Measurements from ENCODE around the gene LRRFIP2. TPM values are rescaled to one million over a fixed set of nuclear protein-coding genes. Genes with fewer than 3 reads are reported as not detected.
"Not testable (repeated sequence)": the region's sequence is repeated elsewhere in the genome, so short reads cannot be mapped to it uniquely, and the experiment has no call there.

The LRRFIP2 gene
- total and polyA plus RNA-seq, 2 donors: 30.0 to 51.0 TPM

DNA sequence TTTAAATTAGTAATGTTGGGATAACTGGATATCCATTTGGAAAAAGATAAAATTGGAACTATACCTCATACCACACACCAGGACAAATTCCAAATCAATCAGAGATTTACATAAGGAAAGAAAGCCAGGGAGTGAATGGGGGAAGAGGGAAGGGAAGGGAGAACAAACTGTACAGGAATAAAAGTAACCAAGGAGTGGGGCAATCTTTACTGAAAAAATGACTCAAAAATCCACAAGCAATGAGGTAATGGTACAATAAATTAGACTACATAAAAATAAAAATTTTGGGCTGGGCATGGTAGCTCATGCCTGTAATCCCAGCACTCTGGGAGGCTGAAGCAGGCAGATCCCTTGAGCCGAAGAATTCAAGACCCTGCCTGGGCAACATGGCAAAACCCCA is 98.4 kb downstream of the LRRFIP2 start:
- 94% methylated on average over 1 of the region's 1 CpG for WGBS
- DNase-seq (ENCODE audit: extremely low spot score): no peak
- no peaks in the 10 kb centered on the region for H3K4me1 ChIP-seq (ENCODE audit: insufficient read depth)
- H3K36me3 ChIP-seq (ENCODE audit: insufficient read depth): peaks cover 2% of the 10 kb centered on the region
- H3K27ac ChIP-seq (ENCODE audit: low read depth): no peak overlapping the region
- H3K4me3 ChIP-seq (ENCODE audit: low read depth, low read length): no peak overlapping the region

DNA sequence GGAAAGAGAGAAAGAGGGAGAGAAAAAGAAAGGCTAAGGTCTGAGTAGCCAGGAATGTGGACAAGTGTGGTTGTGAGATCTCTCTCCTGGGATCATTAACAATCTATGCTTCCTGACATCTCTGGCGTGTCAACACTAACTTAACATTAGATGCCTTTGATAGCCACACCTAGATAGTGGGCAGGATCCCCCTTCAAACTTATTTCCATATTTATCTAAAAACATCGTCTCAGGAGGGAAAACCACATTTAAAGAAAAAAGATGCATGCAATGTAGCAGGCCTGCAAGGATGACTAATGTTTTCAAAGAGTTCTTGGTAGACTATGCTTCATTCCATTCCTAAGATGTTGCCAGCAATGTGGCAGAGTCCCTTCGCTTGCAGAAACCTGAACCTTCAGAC is 100.2 kb downstream of the LRRFIP2 start:
- no peak overlapping the region for H3K4me3 ChIP-seq (ENCODE audit: low read depth, low read length)
- peaks cover 3% of the 10 kb centered on the region for H3K36me3 ChIP-seq (ENCODE audit: insufficient read depth)
- no peak for DNase-seq (ENCODE audit: extremely low spot score)
- 56% methylated on average over 3 of the region's 3 CpGs for WGBS
- no peak overlapping the region for H3K27ac ChIP-seq (ENCODE audit: low read depth)
- H3K4me1 ChIP-seq (ENCODE audit: insufficient read depth): no peaks in the 10 kb centered on the region

DNA sequence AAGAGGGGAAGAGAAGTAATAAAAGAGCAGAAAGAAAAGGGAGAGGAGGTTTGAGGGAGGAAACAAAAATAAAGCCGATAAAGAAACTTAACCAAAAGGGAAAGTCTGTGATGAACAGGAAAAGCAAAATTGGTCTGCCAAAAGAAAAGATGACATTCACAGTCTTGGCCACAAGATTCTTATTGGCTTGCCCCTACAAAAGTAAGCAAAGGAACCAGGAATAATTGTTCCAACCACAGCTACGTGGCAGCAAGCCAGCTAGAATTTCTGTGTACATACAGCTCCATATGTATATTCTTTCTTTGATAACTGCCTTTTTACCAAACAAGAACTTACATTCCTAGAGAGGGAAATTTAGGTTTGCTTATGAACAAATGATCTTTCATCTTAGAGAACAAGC is 101.5 kb downstream of the LRRFIP2 start:
- DNase-seq (ENCODE audit: extremely low spot score): peak; percentile 31
- Histone ChIP-seq H3K27ac (ENCODE audit: low read depth) (no peak overlapping the region), H3K36me3 (ENCODE audit: insufficient read depth) (peaks cover 3% of the 10 kb centered on the region), H3K4me1 (ENCODE audit: insufficient read depth) (no peaks in the 10 kb centered on the region), H3K4me3 (ENCODE audit: low read depth, low read length) (no peak overlapping the region)
- 13% methylated on average over 2 of the region's 2 CpGs for WGBS

DNA sequence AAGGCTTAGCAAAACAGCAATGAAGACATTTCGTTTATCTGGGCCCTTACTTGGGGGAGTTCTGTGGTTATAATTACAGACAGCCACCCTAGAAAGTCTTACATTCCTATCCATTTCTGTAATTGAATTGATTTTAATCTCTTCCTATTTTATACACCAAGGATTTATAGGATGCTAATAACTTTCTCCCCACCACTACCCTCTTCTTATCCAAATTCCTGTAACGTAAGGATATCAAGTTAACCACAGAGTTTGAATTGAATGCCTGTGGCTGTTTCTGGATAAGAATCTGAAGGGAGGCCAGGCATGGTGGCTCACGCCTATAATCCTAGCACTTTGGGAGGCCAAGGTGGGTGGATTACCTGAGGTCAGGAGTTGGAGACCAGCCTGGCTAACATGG is 102.5 kb downstream of the LRRFIP2 start:
- WGBS: 86% methylated on average over 3 of the region's 3 CpGs
- Histone ChIP-seq H3K27ac (ENCODE audit: low read depth) (no peak overlapping the region), H3K4me3 (ENCODE audit: low read depth, low read length) (no peak overlapping the region), H3K4me1 (ENCODE audit: insufficient read depth) (no peaks in the 10 kb centered on the region), H3K36me3 (ENCODE audit: insufficient read depth) (peaks cover 1% of the 10 kb centered on the region)
- DNase-seq (ENCODE audit: extremely low spot score): no peak

DNA sequence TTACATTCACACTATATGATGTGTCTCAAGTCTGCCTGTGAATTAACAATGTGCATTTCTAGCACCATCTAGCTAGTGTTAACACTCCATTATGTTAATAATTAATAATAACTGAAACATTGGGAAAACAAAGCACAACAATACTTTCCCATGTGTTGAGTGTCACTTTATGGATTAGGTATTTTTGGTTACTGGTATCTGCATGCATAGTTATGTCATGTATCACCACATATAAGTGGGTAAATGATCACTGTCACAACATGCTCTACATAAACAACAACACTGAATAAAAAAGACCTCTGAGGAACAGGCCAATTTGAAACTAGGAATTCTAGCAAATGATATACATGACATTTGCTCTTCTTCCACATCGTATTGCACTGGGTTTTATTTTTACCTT is 106.4 kb downstream of the LRRFIP2 start:
- WGBS: 89% methylated on average over 1 of the region's 1 CpG
- DNase-seq (ENCODE audit: extremely low spot score): no peak
- H3K4me3 ChIP-seq (ENCODE audit: low read depth, low read length): no peak overlapping the region
- H3K36me3 ChIP-seq (ENCODE audit: insufficient read depth): peaks cover 1% of the 10 kb centered on the region
- no peaks in the 10 kb centered on the region for H3K4me1 ChIP-seq (ENCODE audit: insufficient read depth)
- no peak overlapping the region for H3K27ac ChIP-seq (ENCODE audit: low read depth)

DNA sequence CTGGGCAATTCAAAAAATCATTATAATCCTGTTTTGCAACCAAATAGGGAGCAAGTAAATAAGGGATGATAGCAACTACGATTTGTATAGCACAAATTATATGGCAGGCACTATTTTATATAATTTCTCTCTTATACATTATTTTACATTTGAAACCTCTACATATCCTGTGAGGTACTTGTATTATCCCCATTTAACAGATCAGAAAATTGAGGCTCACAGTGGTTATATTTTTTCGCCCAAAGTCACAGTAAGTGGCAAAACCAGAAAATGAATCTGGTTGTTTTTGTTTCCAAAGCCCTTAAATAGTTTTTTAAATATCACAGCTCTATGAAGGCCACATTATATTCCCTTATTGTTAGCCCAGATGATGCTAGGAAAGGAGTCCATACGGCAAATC is 106.8 kb downstream of the LRRFIP2 start:
- Histone ChIP-seq H3K36me3 (ENCODE audit: insufficient read depth) (peaks cover 1% of the 10 kb centered on the region), H3K4me1 (ENCODE audit: insufficient read depth) (no peaks in the 10 kb centered on the region), H3K4me3 (ENCODE audit: low read depth, low read length) (no peak overlapping the region), H3K27ac (ENCODE audit: low read depth) (no peak overlapping the region)
- DNase-seq (ENCODE audit: extremely low spot score): no peak
- WGBS: 97% methylated on average over 3 of the region's 3 CpGs

DNA sequence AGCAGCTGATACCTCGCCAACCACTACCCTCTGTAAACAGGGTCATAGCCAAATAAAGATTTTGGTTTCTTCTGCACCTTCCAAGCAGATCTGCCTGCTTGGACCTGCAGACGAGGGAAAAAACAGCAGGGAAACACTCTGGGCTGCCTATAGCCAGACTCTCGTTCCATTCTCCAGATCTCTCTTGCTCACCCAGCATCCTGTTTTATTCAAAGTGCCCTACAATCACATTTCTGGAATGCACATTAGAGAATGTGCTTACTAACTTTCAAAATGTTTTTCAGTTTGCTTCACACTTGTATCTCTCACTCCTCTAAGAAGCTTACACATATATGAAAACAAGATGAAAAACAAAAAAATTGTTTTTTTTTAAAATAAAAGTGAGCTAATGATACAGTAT is 109.6 kb downstream of the LRRFIP2 start:
- H3K4me3 ChIP-seq (ENCODE audit: low read depth, low read length): no peak overlapping the region
- no peak overlapping the region for H3K27ac ChIP-seq (ENCODE audit: low read depth)
- DNase-seq (ENCODE audit: extremely low spot score): no peak
- H3K36me3 ChIP-seq (ENCODE audit: insufficient read depth): peaks cover 1% of the 10 kb centered on the region
- no peaks in the 10 kb centered on the region for H3K4me1 ChIP-seq (ENCODE audit: insufficient read depth)
- 94% methylated on average over 3 of the region's 3 CpGs for WGBS

DNA sequence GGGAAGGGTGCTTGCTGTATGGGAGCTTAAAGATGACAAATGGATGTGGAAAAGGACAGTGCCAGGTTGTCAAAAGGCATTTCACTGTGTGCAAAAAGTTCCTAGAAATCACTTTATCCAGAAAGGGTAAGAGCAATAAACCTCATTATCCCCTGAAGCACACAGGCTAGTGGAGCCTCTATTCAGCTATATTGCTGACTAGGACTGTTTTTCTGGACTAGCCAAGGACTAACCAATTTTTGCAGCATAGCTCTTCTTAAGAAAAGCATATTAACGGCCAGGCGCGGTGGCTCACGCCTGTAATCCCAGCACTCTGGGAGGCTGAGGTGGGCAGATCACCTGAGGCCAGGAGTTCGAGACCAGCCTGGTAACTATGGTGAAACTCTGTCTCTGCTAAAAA is 116.3 kb downstream of the LRRFIP2 start:
- 95% methylated on average over 5 of the region's 5 CpGs for WGBS
- Histone ChIP-seq H3K4me1 (ENCODE audit: insufficient read depth) (no peaks in the 10 kb centered on the region), H3K27ac (ENCODE audit: low read depth) (no peak overlapping the region), H3K36me3 (ENCODE audit: insufficient read depth) (peaks cover 3% of the 10 kb centered on the region), H3K4me3 (ENCODE audit: low read depth, low read length) (no peak overlapping the region)
- no peak for DNase-seq (ENCODE audit: extremely low spot score)

DNA sequence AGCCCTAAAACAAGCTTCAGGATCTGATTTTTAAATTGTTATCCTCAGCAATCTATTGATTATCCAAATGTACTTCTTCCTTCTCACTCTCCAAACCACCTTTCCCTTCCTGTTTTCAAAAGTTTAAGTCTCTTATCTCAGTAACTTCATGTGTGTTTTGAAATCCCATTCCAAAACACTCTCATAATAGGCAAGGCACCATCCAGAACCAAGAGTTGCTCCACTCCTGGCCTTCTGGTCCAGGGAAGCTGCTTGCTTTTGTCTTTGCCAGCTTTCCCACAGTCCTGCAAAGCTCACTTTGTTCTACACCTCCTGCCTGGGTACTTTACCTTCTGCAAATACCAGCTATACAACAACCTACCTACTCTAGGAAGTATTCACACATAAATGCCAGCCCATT is 117.6 kb downstream of the LRRFIP2 start:
- Histone ChIP-seq H3K4me1 (ENCODE audit: insufficient read depth) (no peaks in the 10 kb centered on the region), H3K36me3 (ENCODE audit: insufficient read depth) (peaks cover 3% of the 10 kb centered on the region), H3K27ac (ENCODE audit: low read depth) (no peak overlapping the region), H3K4me3 (ENCODE audit: low read depth, low read length) (no peak overlapping the region)
- no peak for DNase-seq (ENCODE audit: extremely low spot score)

DNA sequence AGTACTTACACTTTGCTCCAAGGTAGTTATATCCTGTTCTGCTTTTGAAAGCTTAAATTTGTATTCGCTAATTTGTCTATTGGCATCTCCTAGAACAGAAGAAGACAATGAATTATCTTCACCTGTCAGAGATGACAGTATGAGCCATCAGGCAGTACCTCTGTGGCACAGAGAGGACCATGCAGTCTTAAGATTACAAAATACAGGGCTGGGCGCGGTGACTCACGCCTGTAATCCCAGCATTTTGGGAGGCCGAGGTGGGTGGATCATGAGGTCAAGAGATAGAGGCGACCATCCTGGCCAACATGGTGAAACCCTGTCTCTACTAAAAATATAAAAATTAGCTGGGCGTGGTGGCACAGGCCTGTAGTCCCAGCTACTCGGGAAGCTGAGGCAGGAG is 119.3 kb downstream of the LRRFIP2 start:
- H3K36me3 ChIP-seq (ENCODE audit: insufficient read depth); H3K4me1 ChIP-seq (ENCODE audit: insufficient read depth): not testable (repeated sequence)
- 94% methylated on average over 8 of the region's 8 CpGs for WGBS

DNA sequence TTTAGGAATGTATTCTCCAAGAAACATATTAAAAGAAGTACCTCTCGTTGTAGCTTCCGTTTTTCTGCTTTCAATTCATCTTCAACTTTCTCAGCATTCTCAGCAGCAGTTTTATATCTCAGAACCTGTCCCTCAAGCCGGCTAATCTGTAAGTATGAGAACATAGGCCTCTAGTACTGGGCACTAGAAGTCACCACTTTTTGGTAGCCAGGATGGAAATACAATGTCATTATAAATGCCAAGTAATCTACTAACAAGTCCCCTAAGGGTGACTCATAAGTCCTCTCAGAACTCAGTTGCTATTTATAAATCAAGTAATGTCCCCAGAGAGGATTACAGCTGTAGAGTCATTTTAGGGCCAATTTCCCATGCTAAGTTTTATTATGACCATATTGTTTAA is 120.0 kb downstream of the LRRFIP2 start:
- no peak overlapping the region for H3K4me3 ChIP-seq (ENCODE audit: low read depth, low read length)
- H3K36me3 ChIP-seq (ENCODE audit: insufficient read depth): peaks cover 3% of the 10 kb centered on the region
- no peaks in the 10 kb centered on the region for H3K4me1 ChIP-seq (ENCODE audit: insufficient read depth)
- WGBS: 35% methylated on average over 3 of the region's 3 CpGs
- no peak for DNase-seq (ENCODE audit: extremely low spot score)
- H3K27ac ChIP-seq (ENCODE audit: low read depth): no peak overlapping the region

More for the DNA sequence above, 119.3 kb downstream of the LRRFIP2 start:
- H3K4me3 ChIP-seq (ENCODE audit: low read depth, low read length); H3K27ac ChIP-seq (ENCODE audit: low read depth); DNase-seq (ENCODE audit: extremely low spot score): not testable (repeated sequence)

DNA sequence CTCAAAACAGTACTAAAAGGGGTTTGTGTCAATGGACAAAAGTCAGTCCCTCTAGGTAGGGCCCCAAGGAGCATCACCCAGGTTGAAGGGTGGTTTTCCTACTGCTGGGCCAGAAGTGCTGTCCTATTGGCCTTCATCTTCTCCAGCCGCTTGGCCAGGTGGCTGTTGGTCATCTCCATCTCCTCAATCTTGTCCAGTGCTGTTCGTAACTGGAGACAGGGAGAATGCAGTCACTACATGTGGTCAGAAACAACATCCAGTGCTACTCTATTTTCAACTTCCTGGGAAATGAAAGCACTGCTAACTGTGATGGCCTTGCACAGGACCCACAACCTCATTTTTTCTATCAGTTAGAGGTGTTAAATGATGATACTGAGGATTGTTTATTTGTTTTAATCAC is 120.6 kb downstream of the LRRFIP2 start:
- 94% methylated on average over 2 of the region's 2 CpGs for WGBS
- Histone ChIP-seq H3K27ac (ENCODE audit: low read depth) (no peak overlapping the region), H3K4me3 (ENCODE audit: low read depth, low read length) (no peak overlapping the region), H3K36me3 (ENCODE audit: insufficient read depth) (peaks cover 7% of the 10 kb centered on the region), H3K4me1 (ENCODE audit: insufficient read depth) (no peaks in the 10 kb centered on the region)
- no peak for DNase-seq (ENCODE audit: extremely low spot score)

DNA sequence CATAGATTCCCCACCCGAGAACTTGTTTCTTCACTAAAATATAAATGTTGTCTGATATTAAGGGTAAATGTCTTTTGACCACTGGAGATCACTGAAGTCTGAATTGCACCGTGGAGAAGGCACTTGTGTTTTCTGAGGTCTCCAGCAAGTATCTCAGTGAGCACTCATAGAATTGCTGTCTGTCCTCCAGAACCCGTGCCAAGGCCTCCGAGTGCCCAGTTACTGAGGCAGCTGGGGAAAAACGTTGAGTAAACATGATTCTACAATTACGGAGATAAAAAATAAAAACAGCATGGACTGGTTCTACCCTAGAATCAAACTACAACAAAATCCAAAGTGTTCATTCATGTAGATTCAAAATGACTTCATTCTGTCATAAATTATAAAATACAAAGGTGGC is 121.0 kb downstream of the LRRFIP2 start:
- Histone ChIP-seq H3K4me1 (ENCODE audit: insufficient read depth) (no peaks in the 10 kb centered on the region), H3K4me3 (ENCODE audit: low read depth, low read length) (no peak overlapping the region), H3K36me3 (ENCODE audit: insufficient read depth) (peaks cover 7% of the 10 kb centered on the region), H3K27ac (ENCODE audit: low read depth) (no peak overlapping the region)
- 66% methylated on average over 6 of the region's 6 CpGs for WGBS
- DNase-seq (ENCODE audit: extremely low spot score): no peak

DNA sequence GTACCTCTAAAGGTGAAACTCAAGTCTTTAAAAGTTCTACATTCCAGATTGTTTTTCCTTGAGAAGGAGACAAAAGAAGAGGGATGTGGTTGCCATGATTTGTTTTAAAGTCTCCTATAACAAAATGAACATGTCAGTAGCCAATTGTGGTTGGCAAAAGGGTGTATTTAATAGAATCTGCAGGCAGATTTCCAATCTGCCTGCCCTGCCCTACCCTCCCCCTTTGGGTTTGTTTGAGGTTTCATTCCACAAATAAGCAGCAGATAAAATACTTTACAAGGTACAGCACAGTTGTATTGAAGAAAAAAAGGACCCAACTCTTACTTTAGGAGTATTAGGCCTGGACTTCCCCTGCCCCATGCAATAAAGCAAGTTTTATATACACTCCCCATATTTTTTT is 121.5 kb downstream of the LRRFIP2 start:
- no peak overlapping the region for H3K4me3 ChIP-seq (ENCODE audit: low read depth, low read length)
- peaks cover 7% of the 10 kb centered on the region for H3K36me3 ChIP-seq (ENCODE audit: insufficient read depth)
- no peak overlapping the region for H3K27ac ChIP-seq (ENCODE audit: low read depth)
- H3K4me1 ChIP-seq (ENCODE audit: insufficient read depth): no peaks in the 10 kb centered on the region
- no peak for DNase-seq (ENCODE audit: extremely low spot score)

DNA sequence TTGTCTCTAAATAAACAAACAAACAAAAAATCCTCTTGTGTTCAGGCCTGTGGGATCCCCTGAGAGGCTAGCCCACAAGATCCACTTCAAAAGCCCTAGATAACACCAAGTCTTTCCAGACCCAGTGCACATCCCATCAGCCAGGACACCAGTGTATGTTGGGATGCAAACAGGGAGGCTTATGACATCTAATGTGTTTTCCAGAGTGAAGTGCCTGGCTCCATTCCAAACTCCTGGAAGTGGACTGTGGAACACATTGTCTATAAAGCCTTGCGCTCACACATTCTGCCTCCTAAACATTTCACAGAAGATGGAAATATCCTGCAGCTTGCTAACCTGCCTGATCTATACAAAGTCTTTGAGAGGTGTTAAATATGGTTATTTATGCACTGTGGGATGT is 124.1 kb downstream of the LRRFIP2 start:
- H3K4me1 ChIP-seq (ENCODE audit: insufficient read depth): no peaks in the 10 kb centered on the region
- 93% methylated on average over 1 of the region's 1 CpG for WGBS
- no peak for DNase-seq (ENCODE audit: extremely low spot score)
- H3K27ac ChIP-seq (ENCODE audit: low read depth): no peak overlapping the region
- no peak overlapping the region for H3K4me3 ChIP-seq (ENCODE audit: low read depth, low read length)
- peaks cover 4% of the 10 kb centered on the region for H3K36me3 ChIP-seq (ENCODE audit: insufficient read depth)
